ENCODE data around the gene ZCWPW1. TPM values are rescaled to one million over a fixed set of nuclear protein-coding genes. Genes with fewer than 3 reads are reported as not detected.

The ZCWPW1 gene
- total and polyA plus RNA-seq, 10 of the 15 experiments (the other 5 are each of a cell fraction or from before 2014, with no cell fraction given) = 1.3 to 4.4 (median 3.7) TPM

DNA sequence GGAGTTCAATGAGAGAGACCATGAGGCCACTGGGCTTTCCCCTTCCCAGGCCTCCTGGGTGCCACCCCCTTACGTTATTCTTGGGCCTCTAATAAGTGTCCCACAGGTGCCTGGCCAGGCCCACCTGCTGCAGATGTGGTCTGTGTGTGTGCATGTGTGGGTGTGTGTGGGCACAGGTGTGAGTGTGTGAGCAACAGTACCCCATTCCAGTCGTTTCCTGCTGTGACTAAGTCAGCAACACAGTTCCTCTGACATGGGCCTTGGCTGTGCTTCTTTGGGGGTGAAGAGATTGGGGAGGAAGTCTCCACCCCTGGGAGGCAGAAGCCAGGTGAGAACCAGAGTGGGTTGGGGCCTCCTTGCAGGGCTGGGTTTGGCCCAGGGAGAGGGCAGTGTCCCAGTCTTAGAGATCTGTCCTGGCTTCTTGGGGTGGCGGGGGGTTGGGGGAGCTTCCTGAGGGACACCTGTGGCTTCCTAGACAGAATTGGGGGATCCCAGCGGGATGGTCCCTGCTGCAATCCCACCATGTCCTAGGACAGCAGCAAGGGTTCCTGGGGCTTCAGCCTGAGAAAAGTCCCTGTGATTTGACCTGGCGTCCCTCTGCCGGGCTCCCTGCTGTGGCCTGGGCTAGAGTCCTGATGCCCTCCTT is 74.7 kb downstream of the ZCWPW1 start:
- CTCF ChIA-PET = interaction anchor here (1.1 kb wide), 2 partner anchors 11 to 54 kb away, joined by 3 read pairs; no protein-coding TSS in a partner anchor
- in situ Hi-C loops (cut with MboI) (no loop called here), intact Hi-C loops (cut with micrococcal nuclease; ENCODE audit: unreplicated experiment) (no loop called here)
- H3K27me3 ChIP-seq (replicated peaks in 1 of 2; ENCODE audit: control insufficient read depth in 2 of 2, insufficient read depth in 2 of 2, low read length in 1 of 2) = no peaks in the 10 kb centered on the region
- WGBS (ENCODE audit: insufficient coverage, insufficient replicate concordance, low lambda C conversion rate, missing lambda C conversion rate) = 67% methylated on average over 6 of the region's 6 CpGs
- H3K4me2 ChIP-seq (ENCODE audit: control insufficient read depth, insufficient read depth) = no peak overlapping the region
- peak; percentile 11 for ATAC-seq
- H3K27ac ChIP-seq (ENCODE audit: control insufficient read depth, insufficient read depth) = no peak overlapping the region
- H3K36me3 ChIP-seq (ENCODE audit: control insufficient read depth in 2 of 2, insufficient read depth in 2 of 2, low read length in 1 of 2) = peaks cover 29 to 58% of the 10 kb centered on the region in 2 experiments
- H3K4me3 ChIP-seq = no peak overlapping the region
- no peak for DNase-seq (ENCODE audit: low read depth, low spot score)
- RAD21 ChIA-PET (ENCODE audit: unreplicated experiment) = interaction anchor here (1.3 kb wide), 1 partner anchor 54 kb away, joined by 5 read pairs; no protein-coding TSS in a partner anchor
- POLR2A ChIA-PET = interaction anchor here (0.5 to 0.7 kb wide), 3 partner anchors 33 to 220 kb away, joined by 3 read pairs; no protein-coding TSS in a partner anchor
- BruUV-seq (replicated peaks) = no TSS peak
- H3K4me1 ChIP-seq (ENCODE audit: control insufficient read depth, insufficient read depth, low read length) = peaks cover 12% of the 10 kb centered on the region
- SMC1A ChIA-PET (ENCODE audit: uncharacterized antibody, unreplicated experiment) = no interaction called here
- FAIRE-seq = no peak
- no peaks in the 10 kb centered on the region for H3K79me2 ChIP-seq (ENCODE audit: control insufficient read depth, insufficient read depth, low read length)
- no peaks in the 10 kb centered on the region for H4K20me1 ChIP-seq (ENCODE audit: control insufficient read depth, insufficient read depth)
- H3K9me3 ChIP-seq (replicated peaks; ENCODE audit: control insufficient read depth, insufficient read depth, low read length) = no peaks in the 10 kb centered on the region
- H2AFZ ChIP-seq (ENCODE audit: control insufficient read depth, low read depth, low read length) = no peak overlapping the region
- no peak overlapping the region for H3K9ac ChIP-seq (ENCODE audit: control insufficient read depth, insufficient read depth, low read length)
- TF ChIP-seq POU2F2 (IDR thresholded peaks at IDR 0.05; ENCODE audit: borderline replicate concordance, low read depth, low read length) = no peak
- TF ChIP-seq PML (IDR thresholded peaks at IDR 0.05; ENCODE audit: low read length) = no peak
- TF ChIP-seq YBX1 (IDR thresholded peaks at IDR 0.05) = no peak
- peak; percentile 50; the same call in 1 of the 2 replicates for TF ChIP-seq DPF2 (IDR thresholded peaks at IDR 0.05)
- TF ChIP-seq STAT3 (IDR thresholded peaks at IDR 0.05; ENCODE audit: low read depth, low read length) = no peak
- TF ChIP-seq EED (IDR thresholded peaks at IDR 0.05; ENCODE audit: low read depth) = no peak
- TF ChIP-seq, protein P1, sequence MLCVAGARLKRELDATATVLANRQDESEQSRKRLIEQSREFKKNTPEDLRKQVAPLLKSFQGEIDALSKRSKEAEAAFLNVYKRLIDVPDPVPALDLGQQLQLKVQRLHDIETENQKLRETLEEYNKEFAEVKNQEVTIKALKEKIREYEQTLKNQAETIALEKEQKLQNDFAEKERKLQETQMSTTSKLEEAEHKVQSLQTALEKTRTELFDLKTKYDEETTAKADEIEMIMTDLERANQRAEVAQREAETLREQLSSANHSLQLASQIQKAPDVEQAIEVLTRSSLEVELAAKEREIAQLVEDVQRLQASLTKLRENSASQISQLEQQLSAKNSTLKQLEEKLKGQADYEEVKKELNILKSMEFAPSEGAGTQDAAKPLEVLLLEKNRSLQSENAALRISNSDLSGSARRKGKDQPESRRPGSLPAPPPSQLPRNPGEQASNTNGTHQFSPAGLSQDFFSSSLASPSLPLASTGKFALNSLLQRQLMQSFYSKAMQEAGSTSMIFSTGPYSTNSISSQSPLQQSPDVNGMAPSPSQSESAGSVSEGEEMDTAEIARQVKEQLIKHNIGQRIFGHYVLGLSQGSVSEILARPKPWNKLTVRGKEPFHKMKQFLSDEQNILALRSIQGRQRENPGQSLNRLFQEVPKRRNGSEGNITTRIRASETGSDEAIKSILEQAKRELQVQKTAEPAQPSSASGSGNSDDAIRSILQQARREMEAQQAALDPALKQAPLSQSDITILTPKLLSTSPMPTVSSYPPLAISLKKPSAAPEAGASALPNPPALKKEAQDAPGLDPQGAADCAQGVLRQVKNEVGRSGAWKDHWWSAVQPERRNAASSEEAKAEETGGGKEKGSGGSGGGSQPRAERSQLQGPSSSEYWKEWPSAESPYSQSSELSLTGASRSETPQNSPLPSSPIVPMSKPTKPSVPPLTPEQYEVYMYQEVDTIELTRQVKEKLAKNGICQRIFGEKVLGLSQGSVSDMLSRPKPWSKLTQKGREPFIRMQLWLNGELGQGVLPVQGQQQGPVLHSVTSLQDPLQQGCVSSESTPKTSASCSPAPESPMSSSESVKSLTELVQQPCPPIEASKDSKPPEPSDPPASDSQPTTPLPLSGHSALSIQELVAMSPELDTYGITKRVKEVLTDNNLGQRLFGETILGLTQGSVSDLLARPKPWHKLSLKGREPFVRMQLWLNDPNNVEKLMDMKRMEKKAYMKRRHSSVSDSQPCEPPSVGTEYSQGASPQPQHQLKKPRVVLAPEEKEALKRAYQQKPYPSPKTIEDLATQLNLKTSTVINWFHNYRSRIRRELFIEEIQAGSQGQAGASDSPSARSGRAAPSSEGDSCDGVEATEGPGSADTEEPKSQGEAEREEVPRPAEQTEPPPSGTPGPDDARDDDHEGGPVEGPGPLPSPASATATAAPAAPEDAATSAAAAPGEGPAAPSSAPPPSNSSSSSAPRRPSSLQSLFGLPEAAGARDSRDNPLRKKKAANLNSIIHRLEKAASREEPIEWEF (IDR thresholded peaks at IDR 0.05; ENCODE audit: insufficient replicate concordance, low read depth, low read length) = no peak
- no peak for TF ChIP-seq ESRRA (IDR thresholded peaks at IDR 0.05; ENCODE audit: low read length)
- TF ChIP-seq RUNX3 (IDR thresholded peaks at IDR 0.05; ENCODE audit: low read length) = peak; percentile 27
- TF ChIP-seq POLR2AphosphoS5 (IDR thresholded peaks at IDR 0.05; ENCODE audit: low read length) = no peak
- TF ChIP-seq SMAD5 (IDR thresholded peaks at IDR 0.05; ENCODE audit: low read depth) = no peak
- TF ChIP-seq, protein P2, sequence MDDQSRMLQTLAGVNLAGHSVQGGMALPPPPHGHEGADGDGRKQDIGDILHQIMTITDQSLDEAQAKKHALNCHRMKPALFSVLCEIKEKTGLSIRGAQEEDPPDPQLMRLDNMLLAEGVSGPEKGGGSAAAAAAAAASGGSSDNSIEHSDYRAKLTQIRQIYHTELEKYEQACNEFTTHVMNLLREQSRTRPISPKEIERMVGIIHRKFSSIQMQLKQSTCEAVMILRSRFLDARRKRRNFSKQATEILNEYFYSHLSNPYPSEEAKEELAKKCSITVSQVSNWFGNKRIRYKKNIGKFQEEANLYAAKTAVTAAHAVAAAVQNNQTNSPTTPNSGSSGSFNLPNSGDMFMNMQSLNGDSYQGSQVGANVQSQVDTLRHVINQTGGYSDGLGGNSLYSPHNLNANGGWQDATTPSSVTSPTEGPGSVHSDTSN (IDR thresholded peaks at IDR 0.05; ENCODE audit: insufficient replicate concordance, low read depth, low read length) = no peak
- TF ChIP-seq IKZF1 (conservative IDR thresholded peaks at IDR 0.05) = peak; percentile 61
- TF ChIP-seq, protein P3, sequence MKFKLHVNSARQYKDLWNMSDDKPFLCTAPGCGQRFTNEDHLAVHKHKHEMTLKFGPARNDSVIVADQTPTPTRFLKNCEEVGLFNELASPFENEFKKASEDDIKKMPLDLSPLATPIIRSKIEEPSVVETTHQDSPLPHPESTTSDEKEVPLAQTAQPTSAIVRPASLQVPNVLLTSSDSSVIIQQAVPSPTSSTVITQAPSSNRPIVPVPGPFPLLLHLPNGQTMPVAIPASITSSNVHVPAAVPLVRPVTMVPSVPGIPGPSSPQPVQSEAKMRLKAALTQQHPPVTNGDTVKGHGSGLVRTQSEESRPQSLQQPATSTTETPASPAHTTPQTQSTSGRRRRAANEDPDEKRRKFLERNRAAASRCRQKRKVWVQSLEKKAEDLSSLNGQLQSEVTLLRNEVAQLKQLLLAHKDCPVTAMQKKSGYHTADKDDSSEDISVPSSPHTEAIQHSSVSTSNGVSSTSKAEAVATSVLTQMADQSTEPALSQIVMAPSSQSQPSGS (IDR thresholded peaks at IDR 0.05; ENCODE audit: low read length) = no peak
- TF ChIP-seq PAX8 (IDR thresholded peaks at IDR 0.05) = no peak
- TF ChIP-seq BHLHE40 (IDR thresholded peaks at IDR 0.05; ENCODE audit: borderline replicate concordance in 1 of 2, low read depth in 2 of 2, low read length in 1 of 2) = peak; percentile 30 to 63; a peak in 2 of 4 replicates
- no peak for TF ChIP-seq NFIC (IDR thresholded peaks at IDR 0.05; ENCODE audit: low read depth, low read length)
- no peak for TF ChIP-seq MXI1 (IDR thresholded peaks at IDR 0.05; ENCODE audit: low read depth, low read length)
